PC-9 (cell line): Measurements from ENCODE around the gene KDM6A. TPM values are rescaled to one million over a fixed set of nuclear protein-coding genes. Genes with fewer than 3 reads are reported as not detected.

Source experiments
- BruUV-seq: library from RNA; stranded (reverse); fragments of 400-500 nt; replicated peaks from 2 replicates; lab custom pipeline; 2021; lab: Mats Ljungman, UMichigan
- CTCF ChIA-PET: fragments of 300-600 bp; sonication (Branson Sonifier 250); formaldehyde crosslinking; loops from one replicate; lab custom pipeline; 2022; ENCODE audit warnings: antibody characterized with exemption; lab: Charles Lee
- POLR2A ChIA-PET: fragments of 300-600 bp; sonication (Branson Sonifier 250); formaldehyde crosslinking; loops from one replicate; lab custom pipeline; 2022; ENCODE audit warnings: antibody characterized with exemption; ENCODE audit not compliant: unreplicated experiment; lab: Charles Lee
- DNase-seq, 2 experiments: peaks; one replicate each; pipeline versions ENCODE4 v3.0.0 to v3.0.0-alpha.2; 2015 to 2022; ENCODE audit warnings: mixed read lengths in 1 of 2
- H2AFZ ChIP-seq: fragments of 200-600 bp; sonication (generic); 2 replicates; pipeline ENCODE4 v1.8.1; 2017; ENCODE audit warnings: antibody characterized with exemption
- H3F3A ChIP-seq: fragments of 200-600 bp; sonication (generic); 2 replicates; pipeline ENCODE4 v1.8.1; 2017; ENCODE audit warnings: antibody characterized with exemption, mild to moderate bottlenecking, low read depth; ENCODE audit not compliant: insufficient read depth
- H3K27ac ChIP-seq: fragments of 200-600 bp; sonication (generic); 2 replicates; pipeline ENCODE4 v1.6.1; 2016; ENCODE audit warnings: mixed run types
- H3K27me3 ChIP-seq: fragments of 200-600 bp; sonication (generic); 2 replicates; pipeline ENCODE4 v1.6.1; 2016; ENCODE audit warnings: low read depth, mixed run types; ENCODE audit not compliant: insufficient read depth
- H3K36me3 ChIP-seq: fragments of 200-600 bp; sonication (generic); 2 replicates; pipeline ENCODE4 v1.6.1; 2016; ENCODE audit warnings: low read depth, mixed run types
- H3K4me1 ChIP-seq: fragments of 200-600 bp; sonication (generic); replicated peaks from 2 replicates; pipeline ENCODE4 v1.6.1; 2016; ENCODE audit warnings: mixed run types; ENCODE audit not compliant: insufficient read depth
- H3K4me2 ChIP-seq: fragments of 200-600 bp; sonication (generic); 2 replicates; pipeline ENCODE4 v1.6.1; 2017; ENCODE audit warnings: mixed run types
- H3K4me3 ChIP-seq: fragments of 200-600 bp; sonication (generic); 2 replicates; pipeline ENCODE4 v1.6.1; 2016; ENCODE audit warnings: mixed run types
- H3K79me2 ChIP-seq: fragments of 200-600 bp; sonication (generic); 2 replicates; pipeline ENCODE4 v1.6.1; 2017; ENCODE audit warnings: low read depth, mixed run types
- H3K9me2 ChIP-seq: fragments of 200-600 bp; sonication (generic); 2 replicates; pipeline ENCODE4 v1.8.1; 2017; ENCODE audit warnings: mild to moderate bottlenecking; ENCODE audit not compliant: insufficient read depth
- H3K9me3 ChIP-seq: fragments of 200-600 bp; sonication (generic); 2 replicates; pipeline ENCODE4 v1.8.1; 2016; ENCODE audit warnings: low read depth; ENCODE audit not compliant: insufficient read depth
- H4K20me1 ChIP-seq: fragments of 200-600 bp; sonication (generic); 2 replicates; pipeline ENCODE4 v1.8.1; 2017; ENCODE audit not compliant: insufficient read depth
- EZH2 ChIP-seq: fragments of 200-600 bp; sonication (generic); IDR thresholded peaks from 2 replicates; pipeline ENCODE4 v1.8.0; 2017; ENCODE audit warnings: antibody characterized with exemption, low read depth
- intact Hi-C: fragments of 100-400 bp; cut with micrococcal nuclease; formaldehyde crosslinking; loops from one replicate; pipeline ENCODE4 v1.10.0; 2022; ENCODE audit not compliant: unreplicated experiment
- total RNA-seq: library from RNA; stranded (reverse); gene quantifications from 2 replicates; pipeline ENCODE4 v1.2.3, GENCODE V29; 2021
- TF ChIP-seq, protein P1 (sequence below): fragments of 200-600 bp; sonication (generic); conservative IDR thresholded peaks from 2 replicates; pipeline ENCODE4 v1.6.1; 2017; ENCODE audit warnings: mixed run types, antibody characterized with exemption, mild to moderate bottlenecking, moderate library complexity

The KDM6A gene
- total RNA-seq, 1 experiment from 2014 or later, result 20.5 TPM

DNA sequence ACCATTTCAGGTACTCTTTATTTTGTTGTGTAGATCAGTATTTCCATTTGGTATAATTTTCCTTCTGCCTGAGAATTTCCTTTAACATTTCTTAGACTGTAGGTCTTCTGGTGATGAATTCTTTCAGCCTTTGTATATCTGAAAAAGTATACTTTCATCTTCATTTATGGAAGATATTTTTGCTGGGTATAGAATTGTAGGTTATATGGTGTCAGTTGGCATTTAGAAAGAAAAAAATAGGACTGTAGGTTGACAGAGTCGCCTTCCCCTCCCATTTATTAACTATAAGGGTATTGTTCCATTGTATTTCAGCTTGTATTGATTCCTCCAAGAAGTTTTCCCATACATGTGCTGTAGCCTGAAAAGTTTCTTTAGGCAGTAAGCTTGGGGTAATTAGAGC, 71.9 kb downstream of the KDM6A start:
- H3F3A ChIP-seq, result no peaks in the 10 kb centered on the region
- H2AFZ ChIP-seq, result no peak overlapping the region
- H3K79me2 ChIP-seq, result 0 out of 2 replicates have a peak, but pooled peaks cover 5% of the 10 kb centered on the region
- CTCF ChIA-PET, result no interaction called here
- H3K27ac ChIP-seq, result no peak overlapping the region
- intact Hi-C loops, result no loop called here
- H3K4me1 ChIP-seq, result no peaks in the 10 kb centered on the region
- no peaks in the 10 kb centered on the region for H4K20me1 ChIP-seq
- no peak overlapping the region for H3K4me3 ChIP-seq
- no TSS peak for BruUV-seq
- no peak overlapping the region for H3K4me2 ChIP-seq
- H3K9me3 ChIP-seq, result no peaks in the 10 kb centered on the region
- H3K27me3 ChIP-seq, result no peaks in the 10 kb centered on the region
- TF ChIP-seq EZH2, result no peak
- TF ChIP-seq, protein P1, sequence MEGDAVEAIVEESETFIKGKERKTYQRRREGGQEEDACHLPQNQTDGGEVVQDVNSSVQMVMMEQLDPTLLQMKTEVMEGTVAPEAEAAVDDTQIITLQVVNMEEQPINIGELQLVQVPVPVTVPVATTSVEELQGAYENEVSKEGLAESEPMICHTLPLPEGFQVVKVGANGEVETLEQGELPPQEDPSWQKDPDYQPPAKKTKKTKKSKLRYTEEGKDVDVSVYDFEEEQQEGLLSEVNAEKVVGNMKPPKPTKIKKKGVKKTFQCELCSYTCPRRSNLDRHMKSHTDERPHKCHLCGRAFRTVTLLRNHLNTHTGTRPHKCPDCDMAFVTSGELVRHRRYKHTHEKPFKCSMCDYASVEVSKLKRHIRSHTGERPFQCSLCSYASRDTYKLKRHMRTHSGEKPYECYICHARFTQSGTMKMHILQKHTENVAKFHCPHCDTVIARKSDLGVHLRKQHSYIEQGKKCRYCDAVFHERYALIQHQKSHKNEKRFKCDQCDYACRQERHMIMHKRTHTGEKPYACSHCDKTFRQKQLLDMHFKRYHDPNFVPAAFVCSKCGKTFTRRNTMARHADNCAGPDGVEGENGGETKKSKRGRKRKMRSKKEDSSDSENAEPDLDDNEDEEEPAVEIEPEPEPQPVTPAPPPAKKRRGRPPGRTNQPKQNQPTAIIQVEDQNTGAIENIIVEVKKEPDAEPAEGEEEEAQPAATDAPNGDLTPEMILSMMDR, result no peak
- H3K9me2 ChIP-seq, result no peaks in the 10 kb centered on the region
- POLR2A ChIA-PET, result no interaction called here
- no peaks in the 10 kb centered on the region for H3K36me3 ChIP-seq
- DNase-seq, result no peak

DNA sequence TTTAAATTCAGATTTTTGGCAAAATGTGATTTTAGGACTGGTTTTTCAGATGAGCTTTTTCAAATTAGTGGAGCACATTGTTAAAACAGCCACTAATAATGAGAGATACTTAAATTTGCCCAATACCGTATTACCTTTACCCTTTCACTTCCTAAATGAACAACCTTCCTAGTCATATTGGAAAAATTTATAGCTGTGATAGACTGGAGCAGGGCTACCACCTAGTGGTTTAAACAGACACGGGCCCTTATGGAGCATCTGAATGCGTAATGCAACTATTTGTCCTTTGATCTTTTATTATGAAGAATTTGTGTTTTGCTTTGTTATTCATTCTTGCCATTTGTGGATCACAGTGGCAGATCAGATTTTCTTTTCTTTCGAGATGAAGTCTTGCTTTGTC, 72.7 kb downstream of the KDM6A start:
- H2AFZ ChIP-seq, result no peak overlapping the region
- H3K4me1 ChIP-seq, result no peaks in the 10 kb centered on the region
- H3K27ac ChIP-seq, result no peak overlapping the region
- intact Hi-C loops, result no loop called here
- POLR2A ChIA-PET, result no interaction called here
- no peak overlapping the region for H3K4me2 ChIP-seq
- H4K20me1 ChIP-seq, result no peaks in the 10 kb centered on the region
- H3K27me3 ChIP-seq, result no peaks in the 10 kb centered on the region
- no peak for TF ChIP-seq EZH2
- TF ChIP-seq, protein P1, result no peak
- CTCF ChIA-PET, result no interaction called here
- H3K79me2 ChIP-seq, result peaks cover 5% of the 10 kb centered on the region; the same call in 1 of the 2 replicates
- no peak for DNase-seq
- no TSS peak for BruUV-seq
- no peaks in the 10 kb centered on the region for H3K9me3 ChIP-seq
- H3K9me2 ChIP-seq, result no peaks in the 10 kb centered on the region
- no peaks in the 10 kb centered on the region for H3K36me3 ChIP-seq
- H3F3A ChIP-seq, result no peaks in the 10 kb centered on the region
- H3K4me3 ChIP-seq, result no peak overlapping the region

DNA sequence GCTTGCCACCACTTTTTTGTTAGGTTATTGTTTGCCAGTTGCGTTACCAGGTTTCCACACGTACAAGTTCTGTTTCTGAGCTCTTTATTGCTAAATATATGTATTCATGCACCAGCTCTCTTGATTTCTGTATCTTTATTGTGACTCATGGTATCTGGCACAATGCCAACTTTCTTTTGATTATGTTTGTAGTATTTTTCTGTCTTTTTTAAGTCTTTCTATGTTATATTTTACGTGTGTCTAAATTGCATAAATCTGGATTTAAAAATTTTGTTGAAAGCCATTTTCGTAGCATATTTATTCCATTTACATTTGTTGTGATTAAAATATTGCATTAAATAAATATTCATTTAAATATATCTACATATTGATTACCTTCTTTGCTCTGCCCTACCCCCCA, 73.8 kb downstream of the KDM6A start:
- Histone ChIP-seq H3K4me3 (no peak overlapping the region), H4K20me1 (no peaks in the 10 kb centered on the region), H3K27ac (no peak overlapping the region), H3K4me2 (no peak overlapping the region), H3K4me1 (no peaks in the 10 kb centered on the region), H2AFZ (no peak overlapping the region), H3K27me3 (no peaks in the 10 kb centered on the region), H3K9me3 (no peaks in the 10 kb centered on the region), H3K9me2 (no peaks in the 10 kb centered on the region), H3K79me2 (peaks cover 11% of the 10 kb centered on the region; the same call in 1 of the 2 replicates), H3F3A (no peaks in the 10 kb centered on the region), H3K36me3 (no peaks in the 10 kb centered on the region)
- ChIA-PET CTCF (no interaction called here), POLR2A (no interaction called here)
- BruUV-seq, result no TSS peak
- TF ChIP-seq, protein P1, result no peak
- no peak for DNase-seq
- intact Hi-C loops, result no loop called here
